ENCODE data around the gene CFAP20. TPM values are rescaled to one million over a fixed set of nuclear protein-coding genes. Genes with fewer than 3 reads are reported as not detected.
"Not testable (repeated sequence)": the region's sequence is repeated elsewhere in the genome, so short reads cannot be mapped to it uniquely, and the experiment has no call there.

Gene CFAP20
- polyA plus RNA-seq, 2 donors: 7.0 to 22.5 TPM

- H3K27ac ChIP-seq (ENCODE audit: low read depth in 2 of 2, low read length in 1 of 2): no peak overlapping the region
- no peaks in the 10 kb centered on the region for H3K36me3 ChIP-seq (ENCODE audit: control insufficient read depth in 2 of 2, insufficient read depth in 2 of 2, low read length in 1 of 2)
- no peaks in the 10 kb centered on the region for H3K9me3 ChIP-seq (ENCODE audit: control insufficient read depth in 2 of 2, insufficient read depth in 1 of 2, low read depth in 1 of 2, low read length in 1 of 2)
- H3K27me3 ChIP-seq (ENCODE audit: control insufficient read depth in 1 of 2, insufficient read depth in 2 of 2, low read length in 2 of 2): no peaks in the 10 kb centered on the region
- no peak overlapping the region for H3K4me3 ChIP-seq (ENCODE audit: low read depth in 1 of 2, low read length in 2 of 2)
- WGBS, 2 donors: 63 to 77% methylated on average over 8 of the region's 8 CpGs
- H3K4me1 ChIP-seq (ENCODE audit: control insufficient read depth in 2 of 2, insufficient read depth in 2 of 2, low read length in 1 of 2): no peaks in the 10 kb centered on the region
Observed at GRCh38 chr16:58077796-58078195, 51.4 kb downstream of the CFAP20 start.

- WGBS, 2 donors: 95 to 96% methylated on average over 1 of the region's 1 CpG
- no peaks in the 10 kb centered on the region for H3K36me3 ChIP-seq (ENCODE audit: control insufficient read depth in 2 of 2, insufficient read depth in 2 of 2, low read length in 1 of 2)
- H3K4me3 ChIP-seq (ENCODE audit: low read depth in 1 of 2, low read length in 2 of 2): no peak overlapping the region
- H3K27ac ChIP-seq (ENCODE audit: low read depth in 2 of 2, low read length in 1 of 2): no peak overlapping the region
- no peaks in the 10 kb centered on the region for H3K4me1 ChIP-seq (ENCODE audit: control insufficient read depth in 2 of 2, insufficient read depth in 2 of 2, low read length in 1 of 2)
- no peaks in the 10 kb centered on the region for H3K27me3 ChIP-seq (ENCODE audit: control insufficient read depth in 1 of 2, insufficient read depth in 2 of 2, low read length in 2 of 2)
- no peaks in the 10 kb centered on the region for H3K9me3 ChIP-seq (ENCODE audit: control insufficient read depth in 2 of 2, insufficient read depth in 1 of 2, low read depth in 1 of 2, low read length in 1 of 2)
Observed at GRCh38 chr16:58076514-58076913, 52.7 kb downstream of the CFAP20 start.

- no peaks in the 10 kb centered on the region for H3K27me3 ChIP-seq (ENCODE audit: control insufficient read depth in 1 of 2, insufficient read depth in 2 of 2, low read length in 2 of 2)
- H3K4me1 ChIP-seq (ENCODE audit: control insufficient read depth in 2 of 2, insufficient read depth in 2 of 2, low read length in 1 of 2): no peaks in the 10 kb centered on the region
- WGBS, 2 donors: 85 to 93% methylated on average over 4 of the region's 4 CpGs
- no peaks in the 10 kb centered on the region for H3K9me3 ChIP-seq (ENCODE audit: control insufficient read depth in 2 of 2, insufficient read depth in 1 of 2, low read depth in 1 of 2, low read length in 1 of 2)
- H3K36me3 ChIP-seq (ENCODE audit: control insufficient read depth in 2 of 2, insufficient read depth in 2 of 2, low read length in 1 of 2): no peaks in the 10 kb centered on the region
- no peak overlapping the region for H3K27ac ChIP-seq (ENCODE audit: low read depth in 2 of 2, low read length in 1 of 2)
- no peak overlapping the region for H3K4me3 ChIP-seq (ENCODE audit: low read depth in 1 of 2, low read length in 2 of 2)
Observed at GRCh38 chr16:58074657-58075056, 54.5 kb downstream of the CFAP20 start.

- not testable (repeated sequence) for H3K27me3 ChIP-seq (ENCODE audit: control insufficient read depth in 1 of 2, insufficient read depth in 2 of 2, low read length in 2 of 2); H3K4me3 ChIP-seq (ENCODE audit: low read depth in 1 of 2, low read length in 2 of 2); H3K9me3 ChIP-seq (ENCODE audit: control insufficient read depth in 2 of 2, insufficient read depth in 1 of 2, low read depth in 1 of 2, low read length in 1 of 2); H3K4me1 ChIP-seq (ENCODE audit: control insufficient read depth in 2 of 2, insufficient read depth in 2 of 2, low read length in 1 of 2); H3K36me3 ChIP-seq (ENCODE audit: control insufficient read depth in 2 of 2, insufficient read depth in 2 of 2, low read length in 1 of 2); H3K27ac ChIP-seq (ENCODE audit: low read depth in 2 of 2, low read length in 1 of 2)
- 89 to 97% methylated on average over 2 of the region's 2 CpGs for WGBS, 2 donors
Observed at GRCh38 chr16:58073086-58073485, 56.1 kb downstream of the CFAP20 start.

GRCh38 chr16:58072134-58072533 lies 57.0 kb downstream of the CFAP20 start:
- not testable (repeated sequence) for H3K9me3 ChIP-seq (ENCODE audit: control insufficient read depth in 2 of 2, insufficient read depth in 1 of 2, low read depth in 1 of 2, low read length in 1 of 2); H3K36me3 ChIP-seq (ENCODE audit: control insufficient read depth in 2 of 2, insufficient read depth in 2 of 2, low read length in 1 of 2); H3K27me3 ChIP-seq (ENCODE audit: control insufficient read depth in 1 of 2, insufficient read depth in 2 of 2, low read length in 2 of 2); H3K4me1 ChIP-seq (ENCODE audit: control insufficient read depth in 2 of 2, insufficient read depth in 2 of 2, low read length in 1 of 2); H3K4me3 ChIP-seq (ENCODE audit: low read depth in 1 of 2, low read length in 2 of 2); H3K27ac ChIP-seq (ENCODE audit: low read depth in 2 of 2, low read length in 1 of 2)
- 87 to 91% methylated on average over 5 of the region's 5 CpGs for WGBS, 2 donors

- no peak overlapping the region for H3K4me3 ChIP-seq (ENCODE audit: low read depth in 1 of 2, low read length in 2 of 2)
- WGBS, 2 donors: 99 to 100% methylated on average over 4 of the region's 4 CpGs
Observed at GRCh38 chr16:58070585-58070984, 58.6 kb downstream of the CFAP20 start.

More at GRCh38 chr16:58070585-58070984, 58.6 kb downstream of the CFAP20 start:
- no peaks in the 10 kb centered on the region for H3K36me3 ChIP-seq (ENCODE audit: control insufficient read depth in 2 of 2, insufficient read depth in 2 of 2, low read length in 1 of 2)
- H3K27ac ChIP-seq (ENCODE audit: low read depth in 2 of 2, low read length in 1 of 2): no peak overlapping the region
- no peaks in the 10 kb centered on the region for H3K9me3 ChIP-seq (ENCODE audit: control insufficient read depth in 2 of 2, insufficient read depth in 1 of 2, low read depth in 1 of 2, low read length in 1 of 2)
- H3K4me1 ChIP-seq (ENCODE audit: control insufficient read depth in 2 of 2, insufficient read depth in 2 of 2, low read length in 1 of 2): no peaks in the 10 kb centered on the region
- no peaks in the 10 kb centered on the region for H3K27me3 ChIP-seq (ENCODE audit: control insufficient read depth in 1 of 2, insufficient read depth in 2 of 2, low read length in 2 of 2)

Other genes with a start within 250 kb of the CFAP20 start
- under 1 TPM; 0.04 to 0.06 TPM for gene CNGB1, start 158.3 kb downstream of the CFAP20 start, polyA plus RNA-seq
- gene ZNF319, start 128.7 kb downstream of the CFAP20 start, polyA plus RNA-seq: 1 to 10 TPM; 2.5 to 3.7 TPM
- 10 to 100 TPM in 1 of 2 donors, 1 to 10 TPM in 1; 8.5 to 15.8 TPM for gene USB1, start 128.0 kb downstream of the CFAP20 start, polyA plus RNA-seq
- 1 to 10 TPM; 2.5 to 2.7 TPM for gene MMP15, start 103.6 kb downstream of the CFAP20 start, polyA plus RNA-seq
- gene CSNK2A2, start 68.7 kb upstream of the CFAP20 start, polyA plus RNA-seq: 10 to 100 TPM; 15.4 to 19.6 TPM
- gene PRSS54, start 165.6 kb upstream of the CFAP20 start, polyA plus RNA-seq: not detected